ENCODE results near the gene FBXL7.

FBXL7 gene

DNA sequence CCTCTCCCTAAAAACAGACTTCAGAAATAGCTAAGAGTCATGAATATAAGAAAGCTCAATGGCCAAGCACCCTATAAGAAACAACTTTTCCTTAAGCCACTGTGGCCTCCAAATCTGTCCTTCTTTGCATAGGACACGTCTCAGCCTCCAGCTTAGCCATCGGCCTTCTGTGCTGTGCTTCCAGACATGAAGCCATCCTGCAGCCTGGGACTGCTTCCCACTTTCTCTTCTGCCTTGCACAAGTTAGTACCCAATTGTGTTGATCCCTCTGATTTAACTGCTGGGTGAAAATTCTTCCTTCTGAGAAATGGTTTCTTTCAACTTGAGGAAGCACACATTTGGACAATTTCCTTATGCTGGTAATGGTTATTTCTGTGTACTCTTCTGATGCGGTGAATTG, 344.9 kb downstream of the FBXL7 start:
- Histone ChIP-seq H3K36me3 (ENCODE audit: control insufficient read depth, insufficient read depth, low read length) (no peaks in the 10 kb centered on the region), H3K4me3 (replicated peaks; ENCODE audit: low read depth, low read length) (no peak overlapping the region), H3K27me3 (replicated peaks; ENCODE audit: control insufficient read depth, insufficient read depth, low read length) (no peaks in the 10 kb centered on the region)
- TF ChIP-seq, protein P1, sequence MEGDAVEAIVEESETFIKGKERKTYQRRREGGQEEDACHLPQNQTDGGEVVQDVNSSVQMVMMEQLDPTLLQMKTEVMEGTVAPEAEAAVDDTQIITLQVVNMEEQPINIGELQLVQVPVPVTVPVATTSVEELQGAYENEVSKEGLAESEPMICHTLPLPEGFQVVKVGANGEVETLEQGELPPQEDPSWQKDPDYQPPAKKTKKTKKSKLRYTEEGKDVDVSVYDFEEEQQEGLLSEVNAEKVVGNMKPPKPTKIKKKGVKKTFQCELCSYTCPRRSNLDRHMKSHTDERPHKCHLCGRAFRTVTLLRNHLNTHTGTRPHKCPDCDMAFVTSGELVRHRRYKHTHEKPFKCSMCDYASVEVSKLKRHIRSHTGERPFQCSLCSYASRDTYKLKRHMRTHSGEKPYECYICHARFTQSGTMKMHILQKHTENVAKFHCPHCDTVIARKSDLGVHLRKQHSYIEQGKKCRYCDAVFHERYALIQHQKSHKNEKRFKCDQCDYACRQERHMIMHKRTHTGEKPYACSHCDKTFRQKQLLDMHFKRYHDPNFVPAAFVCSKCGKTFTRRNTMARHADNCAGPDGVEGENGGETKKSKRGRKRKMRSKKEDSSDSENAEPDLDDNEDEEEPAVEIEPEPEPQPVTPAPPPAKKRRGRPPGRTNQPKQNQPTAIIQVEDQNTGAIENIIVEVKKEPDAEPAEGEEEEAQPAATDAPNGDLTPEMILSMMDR (IDR thresholded peaks at IDR 0.05; ENCODE audit: insufficient read depth, low read length, poor library complexity, severe bottlenecking) = no peak
- no peak for DNase-seq (ENCODE audit: extremely low read depth, insufficient read length)

DNA sequence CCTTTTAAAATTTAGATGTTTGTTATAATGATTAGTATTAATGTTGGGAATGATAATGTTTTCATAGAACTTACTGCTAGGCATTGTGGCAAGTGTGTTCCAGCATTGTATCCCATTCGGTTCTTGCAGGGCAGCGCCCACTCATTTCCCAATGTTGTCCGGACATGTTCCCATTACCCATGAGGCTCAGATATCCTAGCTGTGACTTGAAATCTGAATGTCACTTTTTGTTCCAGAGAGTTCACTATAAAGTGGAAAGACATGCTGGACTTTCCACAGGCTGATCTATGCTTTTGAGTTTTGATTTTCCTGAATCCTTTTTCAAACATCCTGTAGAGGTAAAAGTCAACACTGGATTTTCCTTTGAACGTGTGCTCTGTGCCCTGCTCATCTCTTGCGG, 350.6 kb downstream of the FBXL7 start:
- Histone ChIP-seq H3K4me3 (replicated peaks; ENCODE audit: low read depth, low read length) (no peak overlapping the region), H3K36me3 (ENCODE audit: control insufficient read depth, insufficient read depth, low read length) (no peaks in the 10 kb centered on the region), H3K27me3 (replicated peaks; ENCODE audit: control insufficient read depth, insufficient read depth, low read length) (no peaks in the 10 kb centered on the region)
- DNase-seq (ENCODE audit: extremely low read depth, insufficient read length) = no peak
- TF ChIP-seq, protein P1 (IDR thresholded peaks at IDR 0.05; ENCODE audit: insufficient read depth, low read length, poor library complexity, severe bottlenecking) = no peak

DNA sequence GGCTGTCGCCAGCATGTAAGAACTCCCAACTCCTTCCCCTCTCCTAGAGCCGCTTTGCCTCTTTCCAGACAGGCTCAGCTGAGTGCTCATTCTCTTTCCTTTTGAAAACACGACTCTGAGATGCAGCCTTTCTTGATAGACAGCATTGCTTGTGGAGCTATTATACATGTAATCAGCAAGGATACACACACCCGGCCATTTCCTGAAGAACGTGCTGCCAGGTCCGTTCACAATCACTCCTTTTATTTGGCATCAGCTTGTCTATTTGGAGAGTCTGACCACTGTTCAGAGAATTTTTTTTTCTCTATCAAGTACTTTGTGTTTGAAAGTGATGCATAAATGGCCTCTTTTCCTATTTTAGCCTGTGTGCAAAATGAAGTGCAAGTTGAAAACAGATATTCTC, 351.0 kb downstream of the FBXL7 start:
- no peaks in the 10 kb centered on the region for H3K27me3 ChIP-seq (replicated peaks; ENCODE audit: control insufficient read depth, insufficient read depth, low read length)
- DNase-seq (ENCODE audit: extremely low read depth, insufficient read length) = no peak
- no peak overlapping the region for H3K4me3 ChIP-seq (replicated peaks; ENCODE audit: low read depth, low read length)
- TF ChIP-seq, protein P1 (IDR thresholded peaks at IDR 0.05; ENCODE audit: insufficient read depth, low read length, poor library complexity, severe bottlenecking) = no peak
- H3K36me3 ChIP-seq (ENCODE audit: control insufficient read depth, insufficient read depth, low read length) = no peaks in the 10 kb centered on the region

DNA sequence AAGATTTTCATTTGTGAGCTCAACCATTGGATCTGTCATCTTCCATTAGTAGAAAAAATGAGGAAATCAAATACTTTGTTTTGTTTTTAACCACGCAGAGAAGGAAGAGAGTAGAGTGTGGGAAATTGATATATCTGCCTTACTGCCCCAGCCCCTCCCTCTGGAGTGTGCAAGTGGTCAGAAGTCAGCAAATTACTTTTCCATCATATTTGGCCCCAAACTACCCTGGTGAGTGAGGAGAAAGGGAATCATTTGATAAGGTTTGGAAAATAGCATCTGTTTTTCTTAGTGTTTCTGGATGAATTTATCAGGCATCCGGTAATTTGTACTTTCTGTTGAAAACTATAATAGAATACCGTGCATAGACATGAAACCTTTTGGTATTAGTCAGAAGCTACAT, 352.2 kb downstream of the FBXL7 start:
- Histone ChIP-seq H3K36me3 (ENCODE audit: control insufficient read depth, insufficient read depth, low read length) (no peaks in the 10 kb centered on the region), H3K4me3 (replicated peaks; ENCODE audit: low read depth, low read length) (no peak overlapping the region), H3K27me3 (replicated peaks; ENCODE audit: control insufficient read depth, insufficient read depth, low read length) (no peaks in the 10 kb centered on the region)
- DNase-seq (ENCODE audit: extremely low read depth, insufficient read length) = no peak
- TF ChIP-seq, protein P1 (IDR thresholded peaks at IDR 0.05; ENCODE audit: insufficient read depth, low read length, poor library complexity, severe bottlenecking) = no peak

DNA sequence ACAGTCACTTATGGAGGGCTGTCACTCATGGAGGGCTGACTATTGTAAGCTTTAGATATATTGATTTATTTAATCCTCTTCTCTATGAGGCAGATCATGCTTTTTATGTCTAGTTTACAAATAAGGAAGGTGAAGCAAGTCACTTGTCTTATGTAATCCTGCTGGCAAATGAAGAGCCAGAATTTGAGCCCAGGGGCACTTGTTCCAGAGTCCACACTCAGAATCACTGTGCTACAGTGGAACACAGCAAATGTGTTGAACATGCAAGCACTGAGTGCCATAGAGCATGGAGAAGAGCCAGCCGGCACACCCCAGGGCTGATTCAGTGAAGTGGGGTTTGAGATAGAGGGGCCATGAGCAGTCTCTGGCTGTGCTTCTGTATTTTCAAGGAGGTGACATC, 353.0 kb downstream of the FBXL7 start:
- Histone ChIP-seq H3K36me3 (ENCODE audit: control insufficient read depth, insufficient read depth, low read length) (no peaks in the 10 kb centered on the region), H3K27me3 (replicated peaks; ENCODE audit: control insufficient read depth, insufficient read depth, low read length) (no peaks in the 10 kb centered on the region), H3K4me3 (replicated peaks; ENCODE audit: low read depth, low read length) (no peak overlapping the region)
- TF ChIP-seq, protein P1 (IDR thresholded peaks at IDR 0.05; ENCODE audit: insufficient read depth, low read length, poor library complexity, severe bottlenecking) = no peak
- no peak for DNase-seq (ENCODE audit: extremely low read depth, insufficient read length)

DNA sequence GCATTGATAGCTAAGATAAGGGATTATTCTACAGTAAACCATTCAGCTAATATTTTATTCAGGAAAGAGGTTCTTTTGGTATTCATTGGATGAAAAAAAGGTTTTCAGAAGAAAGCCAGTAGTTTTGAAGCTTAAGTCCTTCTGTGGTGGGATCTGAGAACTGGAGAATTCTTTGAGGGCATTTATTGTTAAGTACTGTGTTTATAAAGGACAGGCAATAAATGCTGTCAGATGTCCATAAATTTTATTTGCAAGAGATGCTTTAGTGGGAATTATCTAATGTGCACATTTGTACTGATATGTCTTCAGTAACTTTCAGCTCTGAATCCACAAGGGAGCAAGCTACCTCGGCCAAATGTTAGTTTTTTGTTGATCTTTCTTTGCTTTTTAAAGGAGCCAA, 358.3 kb downstream of the FBXL7 start:
- DNase-seq (ENCODE audit: extremely low read depth, insufficient read length) = no peak
- H3K36me3 ChIP-seq (ENCODE audit: control insufficient read depth, insufficient read depth, low read length) = no peaks in the 10 kb centered on the region
- no peak overlapping the region for H3K4me3 ChIP-seq (replicated peaks; ENCODE audit: low read depth, low read length)
- H3K27me3 ChIP-seq (replicated peaks; ENCODE audit: control insufficient read depth, insufficient read depth, low read length) = no peaks in the 10 kb centered on the region
- TF ChIP-seq, protein P1 (IDR thresholded peaks at IDR 0.05; ENCODE audit: insufficient read depth, low read length, poor library complexity, severe bottlenecking) = no peak
